SKM-1 treated with dmso at 0.1 percent for 144 hours (cell line): ENCODE results near the gene KIF3A.

Experiments
- DNase-seq: peaks from one replicate; lab custom pipeline; 2025; ENCODE audit not compliant: unreplicated experiment; lab: John Stamatoyannopoulos, UW

KIF3A gene

GRCh38 chr5:132771503-132771998, 34.2 kb upstream of the KIF3A start:
- DNase-seq = no peak

GRCh38 chr5:132770476-132771159, 33.3 kb upstream of the KIF3A start:
- no peak for DNase-seq

DNA sequence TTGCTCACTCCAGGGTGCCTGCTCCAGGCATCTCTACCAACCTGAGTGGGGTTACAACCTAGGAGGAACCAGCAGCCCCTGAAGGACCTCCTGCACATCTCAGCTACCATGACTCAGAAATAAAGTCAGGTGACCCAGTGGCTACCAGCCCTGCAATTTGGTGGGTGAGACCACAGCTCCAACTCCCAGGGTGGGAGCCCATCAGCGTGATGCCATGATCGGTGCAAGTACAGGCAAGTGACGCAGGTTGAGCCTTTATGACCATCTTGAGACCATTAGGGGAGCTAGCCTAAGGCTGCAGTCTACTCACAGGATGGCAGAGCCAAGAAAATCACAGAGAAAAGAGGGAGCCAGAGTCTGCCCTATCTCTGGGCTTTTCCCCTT, 31.1 kb upstream of the KIF3A start:
- DNase-seq = no peak

DNA sequence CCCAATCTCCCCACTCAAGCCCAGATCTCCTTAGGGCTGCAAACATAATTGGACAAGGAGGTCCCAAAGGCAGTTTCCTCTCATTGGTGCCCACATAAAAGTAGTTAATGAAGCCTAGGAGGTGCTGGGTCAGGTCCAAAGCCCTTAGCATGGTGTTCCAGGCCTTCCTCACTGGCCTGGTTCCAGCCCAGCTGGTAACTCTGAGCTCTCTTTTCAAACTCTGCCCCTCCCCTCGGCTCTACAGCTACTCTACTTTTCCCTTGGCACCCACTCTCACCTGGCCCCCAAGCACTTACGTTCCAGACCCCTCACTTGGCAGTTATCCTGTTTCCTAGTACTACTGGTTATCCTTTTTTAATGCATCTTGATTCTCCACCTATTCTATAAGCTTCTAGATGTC, 29.8 kb upstream of the KIF3A start:
- DNase-seq = no peak

- DNase-seq = no peak
Measured at GRCh38 chr5:132766806-132767055, 29.4 kb upstream of the KIF3A start.

DNA sequence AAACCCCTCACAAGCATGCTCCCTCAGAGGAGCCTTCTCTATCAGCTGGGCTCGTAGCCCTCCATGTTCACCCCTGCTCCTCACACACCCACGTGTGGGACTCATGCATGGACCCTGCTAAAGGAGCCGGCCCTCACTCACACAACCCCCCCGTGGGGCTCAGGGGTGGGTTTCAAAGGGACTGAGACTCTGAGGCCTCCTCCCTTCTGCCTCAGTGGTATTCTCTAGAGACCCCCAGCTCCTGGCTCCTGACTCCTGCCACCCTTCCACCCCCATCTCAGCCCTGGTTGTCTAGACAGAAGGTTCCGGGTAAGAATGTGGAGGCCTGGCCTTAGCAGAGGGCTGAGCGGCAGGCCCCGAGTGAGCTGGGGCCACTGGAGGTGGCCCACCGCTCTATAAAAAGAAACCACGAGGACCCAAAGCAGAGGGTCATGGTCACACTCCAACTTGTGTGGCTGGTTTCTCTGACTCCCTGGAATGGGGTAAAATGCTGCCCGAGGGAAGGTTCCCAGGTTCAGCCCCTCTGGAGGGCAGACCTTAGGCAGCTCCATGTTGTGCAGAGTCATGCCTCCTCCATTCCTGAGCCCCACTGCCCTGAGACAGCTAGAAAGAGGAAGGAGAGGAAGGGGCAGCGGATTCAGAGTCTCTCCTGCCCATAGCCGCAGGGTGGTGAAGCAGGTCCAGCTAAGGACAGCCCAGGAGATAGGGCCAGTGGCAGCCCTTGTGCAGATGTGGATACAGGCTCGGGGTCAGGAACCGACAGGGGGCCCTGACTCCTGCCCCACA, 28.9 kb upstream of the KIF3A start:
- no peak for DNase-seq

DNA sequence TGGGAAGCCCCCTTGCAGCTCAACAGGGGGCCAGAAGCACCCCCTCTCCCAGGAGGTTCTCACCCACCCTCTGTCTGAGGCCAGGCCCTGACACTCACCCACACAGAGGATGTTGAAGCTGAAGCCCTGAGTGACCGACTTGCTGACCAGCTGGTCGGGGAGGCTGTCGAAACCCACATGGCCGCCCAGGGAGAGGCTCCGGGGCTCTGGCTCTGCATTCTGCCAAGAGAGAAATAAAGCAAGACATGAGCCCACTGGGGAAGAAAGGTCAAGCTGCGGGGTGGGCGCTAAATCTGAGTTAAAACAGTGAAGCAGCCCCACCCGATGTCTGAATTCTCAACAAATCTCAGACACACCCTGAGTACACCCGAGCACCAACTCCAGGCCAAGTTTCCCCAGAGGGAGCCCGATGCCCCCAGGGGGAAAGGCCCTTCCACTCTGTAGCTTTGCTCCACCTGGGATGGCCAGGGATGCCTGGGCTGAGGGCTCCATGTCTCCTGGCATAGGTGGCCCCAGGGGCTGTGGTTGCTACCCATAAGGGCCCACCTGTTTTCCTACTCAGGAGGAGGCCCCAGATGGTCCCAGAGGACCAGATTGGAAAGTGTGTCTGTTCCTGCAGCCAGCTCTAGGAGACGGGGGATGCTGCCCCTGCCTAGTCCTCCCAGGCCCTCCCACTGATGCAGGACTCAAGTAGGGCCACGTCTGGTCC, 28.1 kb upstream of the KIF3A start:
- DNase-seq = no peak

DNA sequence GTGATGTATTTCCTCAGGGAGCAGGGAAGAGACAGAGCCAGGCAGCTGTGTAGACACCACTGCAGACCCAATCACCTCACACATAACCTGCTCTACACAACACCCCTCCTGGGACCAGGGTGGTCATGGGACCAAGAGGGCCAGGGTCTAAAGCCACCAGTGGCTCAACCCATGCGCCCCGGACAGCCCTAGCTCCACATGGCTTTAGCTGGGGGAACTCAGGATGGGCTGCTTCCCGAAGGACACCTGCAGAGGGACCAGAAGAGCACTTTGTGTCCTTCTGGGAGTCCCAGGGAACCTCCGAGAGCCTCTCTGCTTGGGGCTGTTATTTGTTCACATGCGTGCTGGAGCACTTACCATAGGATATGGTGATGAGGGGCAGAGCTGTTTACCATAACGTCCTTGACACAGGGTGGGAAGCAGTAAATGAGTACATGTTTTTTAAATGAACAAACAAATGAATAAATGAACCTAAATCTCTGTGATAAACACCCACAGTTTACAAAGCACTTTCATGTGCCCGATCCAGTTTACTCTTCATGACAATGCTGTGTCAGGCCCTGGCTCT, 27.4 kb upstream of the KIF3A start:
- no peak for DNase-seq

DNA sequence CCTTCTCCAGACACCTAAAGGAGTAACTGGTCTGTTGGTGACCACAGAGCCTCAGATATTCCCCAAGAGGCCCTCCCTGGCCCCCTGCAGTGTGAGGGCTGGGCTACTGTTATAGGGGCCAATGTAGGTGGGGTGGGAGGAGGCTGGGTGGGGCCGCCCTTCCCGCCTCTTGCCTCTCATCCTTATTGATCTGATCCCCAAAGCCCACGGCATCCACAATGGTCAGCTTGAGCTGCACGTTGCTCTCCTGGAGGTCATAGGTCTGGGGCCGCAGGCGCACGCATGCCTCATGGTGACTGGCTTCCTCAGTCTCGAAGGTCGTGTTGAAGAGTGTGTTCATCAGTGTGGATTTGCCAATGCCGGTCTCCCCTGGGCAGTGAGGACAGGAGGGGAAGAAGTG, 26.7 kb upstream of the KIF3A start:
- DNase-seq = no peak

DNA sequence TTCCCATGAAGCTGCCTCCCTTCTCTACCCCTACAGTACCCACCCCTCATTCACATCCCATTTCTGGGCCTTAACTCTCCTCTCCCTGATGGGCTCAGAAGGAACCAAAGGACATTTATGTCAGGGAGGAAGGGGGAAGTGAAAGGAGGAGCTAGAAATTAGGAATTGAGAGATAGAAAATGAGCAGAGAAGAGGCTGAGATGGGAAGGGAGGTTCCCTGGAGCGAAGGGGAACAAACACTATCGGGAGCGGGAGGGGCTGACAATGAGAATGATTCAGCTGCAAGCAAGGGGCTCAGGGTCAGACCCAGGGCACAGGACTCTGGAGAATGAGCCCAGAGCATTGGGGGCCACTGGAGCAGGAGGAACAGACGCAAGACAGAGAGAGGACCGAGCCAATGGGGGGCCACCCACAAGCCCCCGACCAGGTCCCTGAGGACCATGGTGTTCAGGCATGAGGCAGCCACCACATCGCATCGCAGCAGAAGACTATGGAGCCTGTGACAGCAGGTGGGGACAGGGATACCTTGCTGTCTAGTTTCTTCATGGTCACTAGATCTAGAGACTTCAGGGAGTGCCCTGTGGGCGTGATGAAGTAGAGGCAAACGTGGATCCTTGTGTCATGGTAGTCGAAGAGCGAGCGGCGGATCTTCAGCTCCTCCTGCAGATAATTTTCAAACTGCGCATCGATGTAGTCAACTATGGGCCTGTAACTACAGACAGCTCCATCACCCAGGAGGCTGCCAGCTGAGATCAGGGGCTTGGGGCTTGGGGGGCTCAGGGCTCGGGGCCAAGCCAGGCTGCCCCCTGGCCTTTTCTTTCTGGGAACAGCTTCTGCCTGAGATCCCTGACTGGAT, 26.1 kb upstream of the KIF3A start:
- no peak for DNase-seq

- no peak for DNase-seq
Measured at GRCh38 chr5:132762246-132763000, 25.1 kb upstream of the KIF3A start.

GRCh38 chr5:132761321-132762240, 24.2 kb upstream of the KIF3A start:
- DNase-seq = no peak

- no peak for DNase-seq
Measured at GRCh38 chr5:132760601-132761317, 23.4 kb upstream of the KIF3A start.

- no peak for DNase-seq
Measured at GRCh38 chr5:132760049-132760420, 22.7 kb upstream of the KIF3A start.

GRCh38 chr5:132759114-132760048, 22.0 kb upstream of the KIF3A start:
- no peak for DNase-seq

DNA sequence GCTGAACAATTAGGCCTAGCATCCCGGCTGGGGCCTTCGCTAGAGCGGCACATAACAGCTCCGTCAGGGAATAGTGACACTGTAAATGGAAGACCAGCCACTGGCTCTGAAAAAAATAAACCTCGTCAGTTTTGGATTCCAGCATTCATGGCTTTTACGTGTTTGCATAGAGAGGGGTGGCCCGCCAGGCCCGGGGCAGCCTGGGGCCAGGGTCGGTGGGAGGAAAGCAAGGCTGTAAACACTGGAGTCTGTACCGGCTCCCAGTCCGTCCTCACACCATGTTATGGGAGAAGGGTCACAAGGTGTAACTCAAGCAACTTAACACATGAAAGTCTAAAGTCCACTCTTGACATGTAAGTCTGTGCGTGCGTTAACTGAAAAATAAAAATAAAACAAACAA, 21.1 kb upstream of the KIF3A start:
- no peak for DNase-seq

- DNase-seq = no peak
Measured at GRCh38 chr5:132756542-132756941, 19.2 kb upstream of the KIF3A start.

GRCh38 chr5:132754947-132755346, 17.6 kb upstream of the KIF3A start:
- no peak for DNase-seq
